Measurements from ENCODE around the gene STAT3.

Gene STAT3

GRCh38 chr17:42287977-42288802, 100.1 kb downstream of the STAT3 start, which contains the start of gene STAT5A:
STAT5A (plus strand) TSS chr17:42288498; CDS start chr17:42289412, 914 bp downstream.
- WGBS, 2 experiments = 10% methylated on average over 88 of the region's 88 CpGs
- H3K4me3 ChIP-seq (ENCODE audit: insufficient read depth, low read depth, low read length) = peak within 1 kb of the TSS; percentile 32
- peaks cover 40% of the 10 kb centered on the region for H3K27me3 ChIP-seq (ENCODE audit: control insufficient read depth, insufficient read depth, low read length, poor library complexity, severe bottlenecking)
- no peaks in the 10 kb centered on the region for H3K36me3 ChIP-seq (ENCODE audit: control insufficient read depth, insufficient read depth, low read length)
- no peak within 1 kb of the TSS for H3K27ac ChIP-seq (ENCODE audit: insufficient read depth, low read depth, low read length, poor library complexity, severe bottlenecking)
- H3K9me3 ChIP-seq (ENCODE audit: control insufficient read depth, low read length) = no peaks in the 10 kb centered on the region
- H3K4me1 ChIP-seq (ENCODE audit: control insufficient read depth, insufficient read depth, low read length) = peaks cover 2% of the 10 kb centered on the region

DNA sequence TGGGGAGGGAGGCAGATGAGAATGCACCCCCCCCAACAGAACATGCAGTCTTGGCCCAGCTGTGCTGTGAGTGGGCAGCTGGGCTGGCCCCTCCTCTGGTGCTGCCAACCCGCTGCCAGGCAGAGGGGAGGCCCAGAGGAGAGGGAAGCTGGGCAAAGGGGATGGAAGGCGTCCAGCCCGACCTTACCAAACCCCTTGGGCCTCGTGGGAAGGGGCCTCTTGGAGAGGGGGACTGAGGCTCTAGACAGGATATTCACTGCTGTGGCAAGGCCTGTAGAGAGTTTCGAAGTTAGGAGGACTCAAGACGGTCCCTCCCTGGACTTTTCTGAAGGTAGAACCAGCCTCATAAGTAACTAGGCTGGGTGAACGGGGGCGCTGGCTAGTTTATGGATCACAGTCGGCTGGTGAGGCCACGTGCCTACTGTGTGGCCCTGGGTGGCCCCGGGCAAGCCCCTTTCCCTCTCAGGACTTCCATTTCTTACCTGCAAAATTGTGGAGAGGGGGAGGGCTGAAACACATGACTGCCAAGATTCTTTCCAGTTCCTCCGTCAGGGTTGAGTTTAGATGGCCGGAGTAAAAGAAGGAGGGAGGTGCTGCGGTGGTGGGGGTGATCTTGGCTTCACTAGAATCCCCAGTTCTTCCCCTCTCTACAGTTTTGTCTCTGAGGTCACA, 100.8 kb downstream of the STAT3 start:
- no peak overlapping the region for H3K27ac ChIP-seq (ENCODE audit: insufficient read depth, low read depth, low read length, poor library complexity, severe bottlenecking)
- no peaks in the 10 kb centered on the region for H3K9me3 ChIP-seq (ENCODE audit: control insufficient read depth, low read length)
- H3K36me3 ChIP-seq (ENCODE audit: control insufficient read depth, insufficient read depth, low read length) = no peaks in the 10 kb centered on the region
- peaks cover 7% of the 10 kb centered on the region for H3K4me1 ChIP-seq (ENCODE audit: control insufficient read depth, insufficient read depth, low read length)
- peaks cover 40% of the 10 kb centered on the region for H3K27me3 ChIP-seq (ENCODE audit: control insufficient read depth, insufficient read depth, low read length, poor library complexity, severe bottlenecking)
- 68 to 73% methylated on average over 14 of the region's 14 CpGs for WGBS, 2 experiments
- H3K4me3 ChIP-seq (ENCODE audit: insufficient read depth, low read depth, low read length) = no peak overlapping the region

DNA sequence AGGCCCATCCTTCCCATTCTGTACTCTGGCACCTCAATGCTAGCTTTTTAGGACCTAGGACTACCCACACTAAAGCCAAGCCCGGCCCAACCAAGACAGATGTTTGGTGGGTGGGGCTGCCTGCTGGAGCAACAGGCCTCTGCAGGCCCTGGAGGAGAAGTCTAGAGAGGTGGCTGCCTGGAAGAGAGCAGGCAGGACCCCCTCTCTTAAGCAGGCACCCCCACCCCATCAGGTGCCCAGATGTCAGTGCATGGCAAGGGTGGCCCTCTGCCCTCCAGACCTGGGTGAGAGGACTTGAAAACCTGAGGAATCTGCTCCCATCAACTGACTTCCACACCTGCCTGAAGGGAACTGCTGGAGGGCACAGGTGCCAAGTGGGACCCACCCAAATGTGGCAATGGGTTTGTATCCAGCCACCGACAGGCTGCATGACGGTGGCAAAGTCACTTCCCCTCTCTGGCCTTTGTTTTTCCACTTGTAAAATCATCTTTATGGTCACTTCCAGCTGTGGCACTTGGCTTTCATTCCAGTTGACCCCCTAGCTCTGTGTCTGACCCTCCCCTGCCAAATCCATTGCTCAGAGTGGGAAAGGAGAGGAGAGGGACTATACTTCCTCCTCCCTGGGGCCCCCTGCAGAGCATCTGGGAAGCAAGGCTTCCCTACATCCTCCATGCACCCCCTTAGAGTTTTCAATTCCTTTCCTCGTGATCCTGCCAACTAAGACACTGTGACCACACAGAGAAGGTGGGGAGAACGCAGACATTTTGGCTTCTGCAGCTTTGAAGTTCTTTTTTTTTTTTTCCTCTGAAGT, 101.6 kb downstream of the STAT3 start:
- Histone ChIP-seq H3K27me3 (ENCODE audit: control insufficient read depth, insufficient read depth, low read length, poor library complexity, severe bottlenecking) (peaks cover 40% of the 10 kb centered on the region), H3K27ac (ENCODE audit: insufficient read depth, low read depth, low read length, poor library complexity, severe bottlenecking) (no peak overlapping the region), H3K36me3 (ENCODE audit: control insufficient read depth, insufficient read depth, low read length) (no peaks in the 10 kb centered on the region), H3K4me1 (ENCODE audit: control insufficient read depth, insufficient read depth, low read length) (peaks cover 7% of the 10 kb centered on the region), H3K4me3 (ENCODE audit: insufficient read depth, low read depth, low read length) (no peak overlapping the region), H3K9me3 (ENCODE audit: control insufficient read depth, low read length) (no peaks in the 10 kb centered on the region)
- WGBS, 2 experiments = 74 to 88% methylated on average over 5 of the region's 5 CpGs

DNA sequence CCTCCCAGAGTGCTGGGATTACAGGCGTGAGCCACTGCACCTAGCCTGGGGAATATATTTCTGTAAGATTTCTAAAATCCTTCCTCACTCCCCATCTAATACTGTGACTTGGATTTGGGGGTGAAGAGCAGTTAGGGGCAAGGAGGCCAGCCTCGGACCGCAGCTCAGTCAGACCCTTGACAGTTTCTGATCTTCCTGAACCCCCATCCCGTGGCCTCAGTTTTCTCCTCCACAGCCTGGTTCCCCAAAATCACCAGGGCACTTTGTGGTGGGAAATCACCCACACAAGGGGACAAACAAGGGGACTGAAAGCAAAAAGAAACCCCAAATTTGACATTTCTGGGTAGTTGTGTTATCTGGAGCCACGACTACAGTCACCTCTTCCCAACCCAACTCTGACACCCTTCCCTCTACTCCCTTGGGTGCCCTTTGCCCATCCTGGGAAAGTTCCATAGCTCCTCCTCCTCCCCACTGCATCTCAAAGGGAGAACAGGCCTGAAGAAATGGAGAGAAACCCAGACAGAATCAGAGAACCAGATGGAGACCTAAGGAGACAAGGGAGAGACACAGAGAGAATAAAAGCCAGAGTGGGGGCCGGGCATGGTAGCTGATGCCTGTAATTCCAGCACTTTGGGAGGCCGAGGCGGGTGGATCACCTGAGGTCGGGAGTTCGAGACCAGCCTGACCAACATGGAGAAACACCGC, 102.7 kb downstream of the STAT3 start:
- H3K4me3 ChIP-seq (ENCODE audit: insufficient read depth, low read depth, low read length) = no peak overlapping the region
- H3K27ac ChIP-seq (ENCODE audit: insufficient read depth, low read depth, low read length, poor library complexity, severe bottlenecking) = no peak overlapping the region
- no peaks in the 10 kb centered on the region for H3K36me3 ChIP-seq (ENCODE audit: control insufficient read depth, insufficient read depth, low read length)
- WGBS, 2 experiments = 90 to 95% methylated on average over 10 to 11 of the region's 11 CpGs
- peaks cover 7% of the 10 kb centered on the region for H3K4me1 ChIP-seq (ENCODE audit: control insufficient read depth, insufficient read depth, low read length)
- H3K9me3 ChIP-seq (ENCODE audit: control insufficient read depth, low read length) = no peaks in the 10 kb centered on the region
- peaks cover 40% of the 10 kb centered on the region for H3K27me3 ChIP-seq (ENCODE audit: control insufficient read depth, insufficient read depth, low read length, poor library complexity, severe bottlenecking)

DNA sequence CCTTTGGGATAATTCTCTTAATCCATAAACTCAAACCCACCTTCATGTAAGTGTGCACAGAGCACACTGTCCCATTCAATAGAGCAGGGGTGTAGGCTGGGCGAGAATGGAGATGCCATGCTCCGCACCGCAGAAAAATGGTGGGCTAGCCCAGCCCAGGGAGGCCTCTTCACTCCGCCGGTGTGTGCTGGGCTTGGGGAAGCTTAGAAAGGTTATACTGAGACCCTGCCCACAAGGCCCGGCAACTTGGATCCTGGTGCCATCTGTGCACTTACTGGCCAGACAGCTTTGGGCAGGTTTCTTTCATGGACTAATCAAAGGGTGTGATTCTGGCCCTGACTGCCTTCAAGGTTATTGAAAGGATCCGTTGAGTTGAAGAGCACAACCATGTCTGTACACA, 103.7 kb downstream of the STAT3 start:
- Histone ChIP-seq H3K27ac (ENCODE audit: insufficient read depth, low read depth, low read length, poor library complexity, severe bottlenecking) (no peak overlapping the region), H3K4me1 (ENCODE audit: control insufficient read depth, insufficient read depth, low read length) (peaks cover 7% of the 10 kb centered on the region), H3K4me3 (ENCODE audit: insufficient read depth, low read depth, low read length) (no peak overlapping the region), H3K9me3 (ENCODE audit: control insufficient read depth, low read length) (no peaks in the 10 kb centered on the region), H3K36me3 (ENCODE audit: control insufficient read depth, insufficient read depth, low read length) (no peaks in the 10 kb centered on the region), H3K27me3 (ENCODE audit: control insufficient read depth, insufficient read depth, low read length, poor library complexity, severe bottlenecking) (peaks cover 30% of the 10 kb centered on the region)
- 96 to 98% methylated on average over 7 of the region's 7 CpGs for WGBS, 2 experiments

DNA sequence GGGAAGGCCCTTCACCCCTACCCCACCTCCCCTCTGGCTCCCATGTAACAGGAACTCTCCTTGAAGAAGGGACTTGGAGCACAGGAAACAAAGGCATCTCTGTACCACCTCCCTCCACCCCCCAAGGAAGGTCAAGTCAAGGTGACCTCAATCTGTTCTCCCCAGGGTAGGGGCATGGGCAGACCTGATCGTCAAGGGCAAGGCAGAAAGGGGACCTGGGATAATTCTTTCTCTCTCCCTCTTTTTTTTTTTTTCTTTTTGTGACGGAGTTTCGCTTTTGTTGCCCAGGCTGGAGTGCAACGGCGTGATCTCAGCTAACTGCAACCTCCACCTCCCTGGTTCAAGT, 104.2 kb downstream of the STAT3 start:
- Histone ChIP-seq H3K27ac (ENCODE audit: insufficient read depth, low read depth, low read length, poor library complexity, severe bottlenecking) (no peak overlapping the region), H3K9me3 (ENCODE audit: control insufficient read depth, low read length) (no peaks in the 10 kb centered on the region), H3K4me3 (ENCODE audit: insufficient read depth, low read depth, low read length) (no peak overlapping the region), H3K4me1 (ENCODE audit: control insufficient read depth, insufficient read depth, low read length) (peaks cover 7% of the 10 kb centered on the region), H3K27me3 (ENCODE audit: control insufficient read depth, insufficient read depth, low read length, poor library complexity, severe bottlenecking) (peaks cover 25% of the 10 kb centered on the region), H3K36me3 (ENCODE audit: control insufficient read depth, insufficient read depth, low read length) (no peaks in the 10 kb centered on the region)
- WGBS, 2 experiments = 89% methylated on average over 5 of the region's 5 CpGs

DNA sequence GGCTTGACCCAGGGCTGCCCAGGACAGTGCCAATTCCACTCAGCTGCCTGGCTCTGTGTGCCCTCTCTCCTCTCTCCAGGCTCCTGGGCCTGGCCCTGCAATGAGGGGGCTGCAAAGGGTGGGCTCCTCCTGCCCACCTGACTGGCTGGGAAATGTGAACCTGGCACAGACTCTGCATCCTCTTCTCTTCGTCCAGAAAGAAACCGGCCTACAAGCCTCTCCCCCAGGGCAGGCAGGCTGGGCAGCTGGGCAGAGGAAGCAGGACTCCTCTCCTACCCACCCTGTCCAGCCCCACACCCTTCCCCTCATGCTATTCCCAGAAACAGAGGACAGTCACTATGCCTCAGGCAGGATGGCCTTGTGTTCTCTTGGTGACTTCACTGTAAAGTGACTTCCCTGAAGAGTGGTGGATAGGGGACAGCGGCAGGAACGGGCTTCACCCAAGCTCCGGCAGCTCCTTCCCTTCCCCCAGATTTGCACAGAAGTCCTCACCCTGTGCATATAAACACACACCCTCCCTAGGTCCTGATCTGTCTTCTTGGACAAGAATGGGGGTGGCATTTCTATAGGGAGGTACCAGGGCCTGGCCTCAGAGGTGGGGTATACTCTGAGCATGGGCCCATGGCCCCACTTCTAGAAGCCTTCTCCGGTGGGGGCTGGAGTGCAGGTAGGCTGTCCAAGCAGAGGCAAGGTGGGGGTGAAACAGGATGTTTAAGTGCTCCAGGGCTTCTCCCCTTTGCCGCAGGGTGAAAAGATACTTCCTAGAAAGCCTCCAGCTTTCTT, 104.8 kb downstream of the STAT3 start:
- H3K27ac ChIP-seq (ENCODE audit: insufficient read depth, low read depth, low read length, poor library complexity, severe bottlenecking) = no peak overlapping the region
- H3K4me1 ChIP-seq (ENCODE audit: control insufficient read depth, insufficient read depth, low read length) = peaks cover 7% of the 10 kb centered on the region
- WGBS, 2 experiments = 90 to 93% methylated on average over 7 of the region's 7 CpGs
- H3K4me3 ChIP-seq (ENCODE audit: insufficient read depth, low read depth, low read length) = no peak overlapping the region
- H3K9me3 ChIP-seq (ENCODE audit: control insufficient read depth, low read length) = no peaks in the 10 kb centered on the region
- peaks cover 19% of the 10 kb centered on the region for H3K27me3 ChIP-seq (ENCODE audit: control insufficient read depth, insufficient read depth, low read length, poor library complexity, severe bottlenecking)
- no peaks in the 10 kb centered on the region for H3K36me3 ChIP-seq (ENCODE audit: control insufficient read depth, insufficient read depth, low read length)

DNA sequence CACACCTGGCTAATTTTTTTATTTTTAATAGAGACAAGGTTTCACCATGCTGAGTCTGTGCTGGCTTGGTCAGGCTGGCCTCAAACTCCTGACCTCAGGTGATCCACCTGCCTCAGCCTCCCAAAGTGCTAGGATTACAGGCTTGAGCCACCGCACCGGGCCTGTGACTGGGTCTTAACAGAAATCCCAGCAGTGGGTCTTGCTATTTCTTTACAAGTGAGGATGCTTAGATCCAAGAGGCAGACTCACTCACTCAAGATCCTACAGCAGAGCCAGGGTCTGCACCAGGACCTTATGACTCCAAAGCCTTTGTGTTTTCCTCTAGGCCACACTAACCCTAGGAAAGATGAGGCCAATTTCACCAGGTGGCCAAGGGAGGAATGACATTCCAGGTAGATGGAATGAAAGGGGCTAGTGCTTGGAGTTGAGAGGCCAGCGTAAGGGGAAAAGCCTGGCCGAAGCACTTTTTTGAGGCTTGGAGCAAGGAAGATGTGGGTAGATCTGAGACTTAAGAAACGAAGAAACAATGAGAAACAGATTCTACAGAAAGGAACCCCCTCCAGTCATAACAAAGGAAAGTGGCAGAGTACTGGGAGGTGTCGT, 105.7 kb downstream of the STAT3 start:
- Histone ChIP-seq H3K27me3 (ENCODE audit: control insufficient read depth, insufficient read depth, low read length, poor library complexity, severe bottlenecking) (peaks cover 10% of the 10 kb centered on the region), H3K36me3 (ENCODE audit: control insufficient read depth, insufficient read depth, low read length) (no peaks in the 10 kb centered on the region), H3K4me1 (ENCODE audit: control insufficient read depth, insufficient read depth, low read length) (peaks cover 7% of the 10 kb centered on the region), H3K9me3 (ENCODE audit: control insufficient read depth, low read length) (no peaks in the 10 kb centered on the region), H3K4me3 (ENCODE audit: insufficient read depth, low read depth, low read length) (no peak overlapping the region), H3K27ac (ENCODE audit: insufficient read depth, low read depth, low read length, poor library complexity, severe bottlenecking) (no peak overlapping the region)
- WGBS, 2 experiments = 84 to 90% methylated on average over 5 to 6 of the region's 6 CpGs

- H3K27ac ChIP-seq (ENCODE audit: insufficient read depth, low read depth, low read length, poor library complexity, severe bottlenecking) = no peak overlapping the region
- peaks cover 16% of the 10 kb centered on the region for H3K4me1 ChIP-seq (ENCODE audit: control insufficient read depth, insufficient read depth, low read length)
- no peaks in the 10 kb centered on the region for H3K9me3 ChIP-seq (ENCODE audit: control insufficient read depth, low read length)
- H3K36me3 ChIP-seq (ENCODE audit: control insufficient read depth, insufficient read depth, low read length) = no peaks in the 10 kb centered on the region
- H3K4me3 ChIP-seq (ENCODE audit: insufficient read depth, low read depth, low read length) = no peak overlapping the region
- H3K27me3 ChIP-seq (ENCODE audit: control insufficient read depth, insufficient read depth, low read length, poor library complexity, severe bottlenecking) = peaks cover under 1% of the 10 kb centered on the region
- 81 to 82% methylated on average over 7 of the region's 7 CpGs for WGBS, 2 experiments
Measured at GRCh38 chr17:42281571-42282096, 106.6 kb downstream of the STAT3 start.
